Suprapubic skin (tissue), 4 donors: Measurements from ENCODE around the gene PIK3CG. TPM values are rescaled to one million over a fixed set of nuclear protein-coding genes. Genes with fewer than 3 reads are reported as not detected.
"Not testable (repeated sequence)": the region's sequence is repeated elsewhere in the genome, so short reads cannot be mapped to it uniquely, and the experiment has no call there.

Experiments
- DNase-seq, 2 donors: peaks; one replicate each; pipeline ENCODE4 v3.0.0-alpha.2; 2019; ENCODE audit warnings: low spot score in 2 of 2
- H3K27ac ChIP-seq: fragments of 200-600 bp; sonication (generic); one replicate; pipeline ENCODE4 v1.5.1; 2019
- H3K27me3 ChIP-seq: fragments of 200-600 bp; sonication (generic); one replicate; pipeline ENCODE4 v1.5.1; 2019
- H3K36me3 ChIP-seq: fragments of 200-600 bp; sonication (generic); one replicate; pipeline ENCODE4 v1.5.1; 2019
- H3K4me1 ChIP-seq: fragments of 200-600 bp; sonication (generic); one replicate; pipeline ENCODE4 v1.5.1; 2019
- H3K4me3 ChIP-seq: fragments of 200-600 bp; sonication (generic); one replicate; pipeline ENCODE4 v1.5.1; 2019; ENCODE audit warnings: mild to moderate bottlenecking
- H3K9me3 ChIP-seq: fragments of 200-600 bp; sonication (generic); one replicate; pipeline ENCODE4 v1.5.1; 2019
- CTCF ChIP-seq, 2 donors: fragments of 200-600 bp in 1 of 2; fragments of 450-650 bp in 1 of 2; sonication (generic) in 1 of 2; IDR thresholded peaks; one replicate each; pipeline ENCODE4 v1.5.1; 2016 to 2019; ENCODE audit warnings: antibody characterized with exemption in 2 of 2, mild to moderate bottlenecking in 1 of 2, moderate library complexity in 1 of 2
- EP300 ChIP-seq: sonication (generic); formaldehyde crosslinking; IDR thresholded peaks from one replicate; pipeline ENCODE4 v1.6.1; 2017; ENCODE audit warnings: antibody characterized with exemption
- POLR2A ChIP-seq, 2 donors: fragments of 450-650 bp; IDR thresholded peaks; one replicate each; pipeline ENCODE4 v1.6.1; 2017; ENCODE audit warnings: antibody characterized with exemption in 2 of 2, mild to moderate bottlenecking in 2 of 2, moderate library complexity in 2 of 2
- POLR2AphosphoS5 ChIP-seq, 3 donors: sonication (generic); formaldehyde crosslinking; IDR thresholded peaks; one replicate each; pipeline ENCODE4 v1.6.1; 2017; ENCODE audit warnings: antibody characterized with exemption in 3 of 3
- WGBS: methylation state at CpG from one replicate; pipeline ENCODE4 v1.1.5; 2018; 5-methylcytosine and 5-hydroxymethylcytosine counted together
- total RNA-seq, 4 donors: library from RNA; depleted of rRNA; stranded (reverse); fragments of >200 nt; gene quantifications; one replicate each; pipeline ENCODE4 v1.1.0, GENCODE V29; 2016

PIK3CG gene
- total RNA-seq, 4 donors from 2014 or later: 1.3 to 6.2 (median 2.3) TPM

- TF ChIP-seq POLR2AphosphoS5 (IDR thresholded peaks at IDR 0.05) (no peak), EP300 (no peak), CTCF (IDR thresholded peaks at IDR 0.05) (no peak), POLR2A (IDR thresholded peaks at IDR 0.05) (no peak)
- Histone ChIP-seq H3K4me1 (no peaks in the 10 kb centered on the region), H3K4me3 (no peak overlapping the region), H3K27me3 (no peaks in the 10 kb centered on the region), H3K36me3 (no peaks in the 10 kb centered on the region), H3K27ac (no peak overlapping the region), H3K9me3 (no peaks in the 10 kb centered on the region)
- DNase-seq: no peak
- 82% methylated on average over 1 of the region's 1 CpG for WGBS
These were observed 16.1 kb upstream of the PIK3CG start for GRCh38 chr7:106848851-106849442.

DNA sequence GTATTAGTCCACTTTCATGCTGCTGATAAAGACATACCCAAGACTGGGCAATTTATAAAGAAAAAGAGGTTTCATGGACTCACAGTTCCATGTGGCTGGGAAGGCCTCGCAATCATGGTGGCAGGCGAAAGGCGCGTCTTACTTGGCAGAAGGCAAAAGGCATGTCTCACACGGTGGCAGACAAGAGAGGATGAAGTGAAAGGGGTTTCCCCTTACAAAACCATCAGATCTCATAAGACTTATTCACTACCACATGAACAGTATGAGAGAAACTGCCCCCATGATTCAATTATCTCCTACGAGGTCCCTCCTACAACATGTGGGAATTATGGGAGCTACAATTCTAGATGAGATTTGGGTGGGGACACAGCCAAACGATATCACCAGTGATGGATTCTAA is 13.4 kb upstream of the PIK3CG start:
- not testable (repeated sequence) for H3K36me3 ChIP-seq, DNase-seq, H3K4me1 ChIP-seq, H3K27ac ChIP-seq, H3K4me3 ChIP-seq, H3K27me3 ChIP-seq, H3K9me3 ChIP-seq
- 92% methylated on average over 7 of the region's 7 CpGs for WGBS

DNA sequence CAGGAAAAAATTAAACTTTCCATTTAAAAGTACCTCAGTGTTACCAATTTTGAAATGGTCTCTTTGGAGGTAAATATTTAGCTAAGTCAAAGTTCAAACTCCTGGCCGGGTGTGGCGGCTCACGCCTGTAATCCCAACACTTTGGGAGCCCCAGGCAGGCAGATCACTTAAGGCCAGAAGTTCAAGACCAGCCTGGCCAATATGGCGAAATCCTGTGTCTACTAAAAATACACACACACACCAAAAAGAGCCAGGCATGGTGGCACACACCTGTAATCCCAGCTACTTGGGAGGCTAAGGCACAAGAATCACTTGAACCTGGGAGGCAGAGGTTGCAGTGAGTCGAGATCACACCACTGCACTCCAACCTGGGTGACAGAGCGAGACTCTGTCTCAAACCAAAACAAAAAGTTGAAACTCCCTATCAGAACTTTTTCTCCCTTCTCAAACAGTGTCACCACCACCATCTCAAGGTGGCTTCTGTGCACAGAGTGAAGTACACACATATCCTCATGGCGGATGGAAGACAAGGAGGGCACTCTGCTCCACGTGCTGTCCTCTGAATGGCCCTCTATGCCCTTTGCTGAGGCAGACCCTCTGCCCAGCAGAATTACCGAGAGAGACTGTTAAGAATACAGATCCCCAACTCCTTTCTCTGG is 11.7 kb upstream of the PIK3CG start:
- Histone ChIP-seq H3K27me3 (no peaks in the 10 kb centered on the region), H3K36me3 (no peaks in the 10 kb centered on the region), H3K4me3 (no peak overlapping the region), H3K9me3 (no peaks in the 10 kb centered on the region), H3K4me1 (no peaks in the 10 kb centered on the region), H3K27ac (no peak overlapping the region)
- no peak for DNase-seq
- 92% methylated on average over 9 of the region's 9 CpGs for WGBS
- TF ChIP-seq EP300 (no peak), CTCF (IDR thresholded peaks at IDR 0.05) (no peak), POLR2A (IDR thresholded peaks at IDR 0.05) (no peak), POLR2AphosphoS5 (IDR thresholded peaks at IDR 0.05) (no peak)

- DNase-seq: no peak
These were observed 9.4 kb upstream of the PIK3CG start for GRCh38 chr7:106855540-106856132.

DNA sequence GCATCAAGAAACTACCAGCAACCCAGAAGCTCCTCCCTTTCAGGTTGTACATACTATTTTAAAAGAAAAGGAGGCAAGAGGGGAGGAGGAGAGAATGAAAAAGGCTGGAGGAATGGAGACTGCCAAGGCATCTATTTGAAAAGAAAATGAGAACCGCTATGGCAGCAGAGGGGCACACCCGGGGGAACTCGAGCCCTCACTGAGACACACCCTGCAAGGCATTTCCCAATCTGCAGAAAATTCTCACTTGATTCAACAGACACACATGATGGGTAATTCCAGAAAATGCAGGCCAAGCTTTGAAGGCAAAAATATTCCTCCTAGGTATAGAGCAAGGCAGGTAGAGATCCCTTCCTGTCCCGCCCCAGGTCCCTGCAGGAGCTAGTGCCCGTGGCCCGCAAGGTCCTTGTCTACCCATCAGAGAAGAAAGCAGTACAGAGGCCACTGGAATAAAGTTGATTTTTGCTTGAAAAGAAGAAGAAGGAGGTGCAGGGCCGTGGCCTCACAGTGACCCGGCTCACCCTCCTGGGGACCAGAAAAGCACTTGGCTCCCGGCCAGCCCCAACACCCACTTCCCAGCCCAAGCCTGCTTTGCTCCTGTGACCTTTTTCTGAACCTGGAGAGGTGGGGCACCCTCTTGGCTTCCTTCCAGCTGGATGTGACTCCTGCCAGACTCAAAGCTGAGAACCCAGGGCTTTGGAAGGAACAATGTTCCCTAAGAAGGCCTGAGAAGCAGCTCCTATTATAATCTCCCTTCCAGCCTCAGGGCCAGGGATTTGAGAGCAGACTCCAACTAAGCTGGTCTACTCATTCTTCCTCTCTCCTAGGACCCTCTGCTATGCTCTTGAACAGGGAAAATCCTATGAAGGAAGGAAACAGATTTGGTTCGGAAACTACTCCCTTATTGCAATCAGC is 6.2 kb upstream of the PIK3CG start:
- H3K4me3 ChIP-seq: no peak overlapping the region
- WGBS: 56% methylated on average over 10 of the region's 10 CpGs
- H3K9me3 ChIP-seq: no peaks in the 10 kb centered on the region
- TF ChIP-seq CTCF (IDR thresholded peaks at IDR 0.05): no peak
- no peak for TF ChIP-seq POLR2AphosphoS5 (IDR thresholded peaks at IDR 0.05)
- TF ChIP-seq POLR2A (IDR thresholded peaks at IDR 0.05): no peak
- no peak for TF ChIP-seq EP300
- no peak for DNase-seq
- H3K27me3 ChIP-seq: no peaks in the 10 kb centered on the region
- peaks cover 14% of the 10 kb centered on the region for H3K4me1 ChIP-seq
- H3K27ac ChIP-seq: no peak overlapping the region
- H3K36me3 ChIP-seq: no peaks in the 10 kb centered on the region

More at GRCh38 chr7:106855540-106856132, 9.4 kb upstream of the PIK3CG start:
- WGBS: 77% methylated on average over 6 of the region's 6 CpGs
- TF ChIP-seq POLR2AphosphoS5 (IDR thresholded peaks at IDR 0.05) (no peak), EP300 (no peak), CTCF (IDR thresholded peaks at IDR 0.05) (no peak), POLR2A (IDR thresholded peaks at IDR 0.05) (no peak)
- Histone ChIP-seq H3K27ac (no peak overlapping the region), H3K4me1 (no peaks in the 10 kb centered on the region), H3K4me3 (no peak overlapping the region), H3K9me3 (no peaks in the 10 kb centered on the region), H3K36me3 (no peaks in the 10 kb centered on the region), H3K27me3 (no peaks in the 10 kb centered on the region)
